ENCODE results near the gene DDX39A.

- TF ChIP-seq, protein P1, sequence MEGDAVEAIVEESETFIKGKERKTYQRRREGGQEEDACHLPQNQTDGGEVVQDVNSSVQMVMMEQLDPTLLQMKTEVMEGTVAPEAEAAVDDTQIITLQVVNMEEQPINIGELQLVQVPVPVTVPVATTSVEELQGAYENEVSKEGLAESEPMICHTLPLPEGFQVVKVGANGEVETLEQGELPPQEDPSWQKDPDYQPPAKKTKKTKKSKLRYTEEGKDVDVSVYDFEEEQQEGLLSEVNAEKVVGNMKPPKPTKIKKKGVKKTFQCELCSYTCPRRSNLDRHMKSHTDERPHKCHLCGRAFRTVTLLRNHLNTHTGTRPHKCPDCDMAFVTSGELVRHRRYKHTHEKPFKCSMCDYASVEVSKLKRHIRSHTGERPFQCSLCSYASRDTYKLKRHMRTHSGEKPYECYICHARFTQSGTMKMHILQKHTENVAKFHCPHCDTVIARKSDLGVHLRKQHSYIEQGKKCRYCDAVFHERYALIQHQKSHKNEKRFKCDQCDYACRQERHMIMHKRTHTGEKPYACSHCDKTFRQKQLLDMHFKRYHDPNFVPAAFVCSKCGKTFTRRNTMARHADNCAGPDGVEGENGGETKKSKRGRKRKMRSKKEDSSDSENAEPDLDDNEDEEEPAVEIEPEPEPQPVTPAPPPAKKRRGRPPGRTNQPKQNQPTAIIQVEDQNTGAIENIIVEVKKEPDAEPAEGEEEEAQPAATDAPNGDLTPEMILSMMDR (IDR thresholded peaks at IDR 0.05) = no peak
- TF ChIP-seq EZH2 (IDR thresholded peaks at IDR 0.05; ENCODE audit: borderline replicate concordance, insufficient read depth, low read depth, low read length, poor library complexity, severe bottlenecking) = no peak
Observed at GRCh38 chr19:14366529-14366928, 52.6 kb downstream of the DDX39A start.
